HG03025 (cell line): ENCODE data around the gene HMG20A.

Source experiments
- ATAC-seq: cut with Tn5 transposase; IDR thresholded peaks from one replicate; pipeline ENCODE4 v1.9.1; 2021; ENCODE audit warnings: mild to moderate bottlenecking, moderate library complexity; ENCODE audit not compliant: unreplicated experiment, low FRiP score

HMG20A gene

GRCh38 chr15:77513226-77513625, 92.5 kb downstream of the HMG20A start:
- no peak for ATAC-seq

- no peak for ATAC-seq
Measured at GRCh38 chr15:77514641-77515402, 94.1 kb downstream of the HMG20A start.

GRCh38 chr15:77515613-77516012, 94.9 kb downstream of the HMG20A start:
- ATAC-seq, result no peak

- no peak for ATAC-seq
Measured at GRCh38 chr15:77516076-77516475, 95.4 kb downstream of the HMG20A start.

GRCh38 chr15:77516786-77517185, 96.1 kb downstream of the HMG20A start:
- no peak for ATAC-seq

GRCh38 chr15:77517579-77517978, 96.9 kb downstream of the HMG20A start:
- no peak for ATAC-seq

GRCh38 chr15:77518458-77518857, 97.8 kb downstream of the HMG20A start:
- no peak for ATAC-seq

GRCh38 chr15:77519540-77519939, 98.9 kb downstream of the HMG20A start:
- ATAC-seq, result no peak

GRCh38 chr15:77521206-77521605, 100.5 kb downstream of the HMG20A start:
- no peak for ATAC-seq

- no peak for ATAC-seq
Measured at GRCh38 chr15:77525400-77525811, 104.7 kb downstream of the HMG20A start.

GRCh38 chr15:77525907-77526594, 105.4 kb downstream of the HMG20A start:
- no peak for ATAC-seq

- no peak for ATAC-seq
Measured at GRCh38 chr15:77526595-77527163, 106.0 kb downstream of the HMG20A start.

- no peak for ATAC-seq
Measured at GRCh38 chr15:77527164-77527778, 106.6 kb downstream of the HMG20A start.

GRCh38 chr15:77527831-77528231, 107.1 kb downstream of the HMG20A start:
- no peak for ATAC-seq

GRCh38 chr15:77528290-77528967, 107.7 kb downstream of the HMG20A start:
- no peak for ATAC-seq

- ATAC-seq, result no peak
Measured at GRCh38 chr15:77528968-77529319, 108.3 kb downstream of the HMG20A start.

GRCh38 chr15:77529394-77530159, 108.9 kb downstream of the HMG20A start:
- ATAC-seq, result no peak

GRCh38 chr15:77530576-77530975, 109.9 kb downstream of the HMG20A start:
- ATAC-seq, result no peak

GRCh38 chr15:77531191-77532000, 110.7 kb downstream of the HMG20A start:
- no peak for ATAC-seq
